ENCODE results near the gene CLASP1.

DNA sequence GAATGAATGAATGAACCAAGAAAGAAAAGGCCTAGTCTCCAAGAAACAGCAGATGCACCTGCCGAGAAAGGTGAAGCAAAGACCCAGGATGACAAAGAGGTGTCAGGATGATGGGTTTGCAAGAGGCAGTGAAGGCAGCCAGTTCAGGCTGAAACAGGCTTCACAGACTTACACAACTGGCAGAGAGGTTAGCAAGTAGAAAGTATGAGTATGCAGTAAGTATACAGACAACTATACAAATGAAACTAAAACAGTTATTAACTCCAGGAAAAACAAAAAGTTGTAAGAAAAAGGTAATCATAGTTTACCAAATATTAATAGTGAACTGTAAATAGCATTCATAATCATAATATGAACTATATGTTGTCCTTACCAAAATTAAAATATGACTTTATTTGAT is 138.4 kb downstream of the CLASP1 start:
- TF ChIP-seq, protein P1, sequence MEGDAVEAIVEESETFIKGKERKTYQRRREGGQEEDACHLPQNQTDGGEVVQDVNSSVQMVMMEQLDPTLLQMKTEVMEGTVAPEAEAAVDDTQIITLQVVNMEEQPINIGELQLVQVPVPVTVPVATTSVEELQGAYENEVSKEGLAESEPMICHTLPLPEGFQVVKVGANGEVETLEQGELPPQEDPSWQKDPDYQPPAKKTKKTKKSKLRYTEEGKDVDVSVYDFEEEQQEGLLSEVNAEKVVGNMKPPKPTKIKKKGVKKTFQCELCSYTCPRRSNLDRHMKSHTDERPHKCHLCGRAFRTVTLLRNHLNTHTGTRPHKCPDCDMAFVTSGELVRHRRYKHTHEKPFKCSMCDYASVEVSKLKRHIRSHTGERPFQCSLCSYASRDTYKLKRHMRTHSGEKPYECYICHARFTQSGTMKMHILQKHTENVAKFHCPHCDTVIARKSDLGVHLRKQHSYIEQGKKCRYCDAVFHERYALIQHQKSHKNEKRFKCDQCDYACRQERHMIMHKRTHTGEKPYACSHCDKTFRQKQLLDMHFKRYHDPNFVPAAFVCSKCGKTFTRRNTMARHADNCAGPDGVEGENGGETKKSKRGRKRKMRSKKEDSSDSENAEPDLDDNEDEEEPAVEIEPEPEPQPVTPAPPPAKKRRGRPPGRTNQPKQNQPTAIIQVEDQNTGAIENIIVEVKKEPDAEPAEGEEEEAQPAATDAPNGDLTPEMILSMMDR (optimal IDR thresholded peaks at IDR 0.05 in 1 of 3, IDR thresholded peaks at IDR 0.05 in 1 of 3, conservative IDR thresholded peaks at IDR 0.05 in 1 of 3; ENCODE audit: extremely low read depth in 1 of 3, insufficient read depth in 2 of 3, low read length in 3 of 3) = no peak
- TF ChIP-seq EZH2 (IDR thresholded peaks at IDR 0.05; ENCODE audit: low read length) = no peak

All from keratinocyte (primary cell).